ENCODE data around the gene LAMA3.

- TF ChIP-seq CTCF (conservative IDR thresholded peaks at IDR 0.05 in 1 of 2, IDR thresholded peaks at IDR 0.05 in 1 of 2; ENCODE audit: low read depth in 1 of 2, low read length in 2 of 2) (no peak), EZH2 (IDR thresholded peaks at IDR 0.05; ENCODE audit: low read length, missing control alignments) (no peak)
Measured at GRCh38 chr18:23664674-23665073, 24.6 kb upstream of the LAMA3 start.
